Dendritic cell treated with granulocyte-macrophage colony-stimulating factor and Interleukin-4, amounts not matched to agents 40 ng/mL and 50 ng/mL, for 4 days (primary cell): ENCODE results near the gene PNLIPRP1.

Experiments
- H3K27ac Mint-ChIP-seq: one replicate; pipeline ENCODE4 v1.8.0; 2022; ENCODE audit warnings: mild to moderate bottlenecking, mixed read lengths
- H3K27me3 Mint-ChIP-seq: one replicate; pipeline ENCODE4 v1.8.0; 2022; ENCODE audit warnings: mild to moderate bottlenecking, mixed read lengths
- H3K36me3 Mint-ChIP-seq: one replicate; pipeline ENCODE4 v1.8.0; 2022; ENCODE audit warnings: low read depth, mixed read lengths
- H3K4me1 Mint-ChIP-seq: one replicate; pipeline ENCODE4 v1.8.0; 2022; ENCODE audit warnings: low read depth, mixed read lengths
- H3K4me3 Mint-ChIP-seq: one replicate; pipeline ENCODE4 v1.8.0; 2022; ENCODE audit warnings: mild to moderate bottlenecking, moderate library complexity, mixed read lengths
- H3K9me3 Mint-ChIP-seq: one replicate; pipeline ENCODE4 v1.8.0; 2022; ENCODE audit warnings: mixed read lengths
- intact Hi-C: fragments of 100-400 bp; cut with micrococcal nuclease; formaldehyde crosslinking; loops from one replicate; pipeline ENCODE4 v1.15.0; 2022

Gene PNLIPRP1

DNA sequence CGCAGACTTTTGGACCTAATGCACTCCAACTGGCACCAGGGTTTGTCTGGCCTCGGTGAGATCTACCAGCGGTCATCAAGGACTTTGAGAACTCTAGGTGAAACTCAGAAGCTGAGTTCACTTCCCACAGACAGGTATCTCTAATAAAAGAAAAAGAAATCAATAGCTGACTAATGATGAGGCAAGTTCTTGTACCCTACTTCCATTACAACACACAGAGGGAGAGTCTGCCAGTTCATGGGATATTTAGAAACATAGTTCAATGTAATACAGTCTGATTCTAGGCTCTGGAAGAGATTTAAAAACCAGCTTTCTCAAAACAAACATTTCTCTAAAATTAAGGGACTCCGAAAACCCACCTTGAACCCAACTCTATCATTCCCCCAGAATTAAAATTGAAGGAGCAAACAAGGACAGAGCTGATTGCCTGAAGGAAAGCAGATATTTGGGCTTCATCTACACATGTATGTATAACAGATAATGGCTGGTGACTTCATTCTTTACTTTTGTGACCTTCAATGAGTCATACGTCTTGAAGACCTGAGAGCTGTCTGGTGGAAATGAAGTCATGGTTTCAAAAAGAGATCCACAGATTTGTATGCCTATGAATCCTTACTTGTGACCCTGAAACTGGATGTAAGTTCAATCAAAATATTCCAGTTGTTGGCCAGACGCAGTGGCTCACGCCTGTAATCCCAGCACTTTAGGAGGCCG lies 2.7 kb upstream of the PNLIPRP1 start:
- H3K4me1 Mint-ChIP-seq = no peaks in the 10 kb centered on the region
- H3K36me3 Mint-ChIP-seq = no peaks in the 10 kb centered on the region
- H3K4me3 Mint-ChIP-seq = no peak overlapping the region
- intact Hi-C loops = no loop called here
- no peaks in the 10 kb centered on the region for H3K9me3 Mint-ChIP-seq
- no peaks in the 10 kb centered on the region for H3K27me3 Mint-ChIP-seq
- no peak overlapping the region for H3K27ac Mint-ChIP-seq

DNA sequence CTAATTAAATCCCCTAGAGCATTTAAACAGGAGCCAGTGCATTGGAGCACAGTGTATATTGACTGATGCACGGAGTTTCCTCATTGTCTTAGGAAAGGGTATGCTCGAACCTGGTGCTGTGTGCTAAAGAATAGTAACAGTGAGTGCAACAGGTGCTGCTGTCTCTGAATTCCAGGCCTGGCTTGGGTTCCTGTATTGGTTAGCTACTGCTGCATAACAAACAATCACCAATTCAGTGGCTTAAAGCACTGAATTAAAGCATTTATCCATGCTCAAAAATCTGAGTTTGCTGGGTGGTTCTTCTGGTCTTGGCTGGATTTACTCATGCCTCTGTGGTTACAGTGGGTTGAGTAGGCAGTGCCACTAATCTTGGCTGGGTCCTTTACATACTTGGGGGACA lies 1.8 kb upstream of the PNLIPRP1 start:
- intact Hi-C loops = no loop called here
- H3K9me3 Mint-ChIP-seq = no peaks in the 10 kb centered on the region
- no peak overlapping the region for H3K4me3 Mint-ChIP-seq
- H3K36me3 Mint-ChIP-seq = no peaks in the 10 kb centered on the region
- no peaks in the 10 kb centered on the region for H3K4me1 Mint-ChIP-seq
- no peak overlapping the region for H3K27ac Mint-ChIP-seq
- H3K27me3 Mint-ChIP-seq = no peaks in the 10 kb centered on the region

DNA sequence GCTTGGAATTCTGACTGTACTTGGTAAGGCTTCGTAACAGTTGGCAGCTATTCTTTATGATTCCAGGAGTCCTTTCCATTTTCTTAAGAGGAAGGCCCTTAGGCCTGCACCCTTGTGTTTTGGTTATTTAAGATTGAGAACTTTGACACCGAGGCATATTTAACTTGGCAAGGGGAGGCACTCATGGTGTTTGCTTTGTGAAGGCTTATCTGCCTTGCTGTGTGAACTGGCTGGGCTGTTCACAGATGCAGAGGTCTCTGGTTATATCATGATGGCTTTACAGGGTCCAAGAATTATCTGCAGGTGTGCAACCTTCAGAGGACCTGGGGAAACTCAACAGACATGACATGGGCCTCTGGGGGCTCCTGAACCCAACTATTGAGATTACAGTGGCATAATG lies 833 bp upstream of the PNLIPRP1 start:
- Mint-ChIP-seq H3K27ac (no peak overlapping the region), H3K4me3 (no peak overlapping the region)

DNA sequence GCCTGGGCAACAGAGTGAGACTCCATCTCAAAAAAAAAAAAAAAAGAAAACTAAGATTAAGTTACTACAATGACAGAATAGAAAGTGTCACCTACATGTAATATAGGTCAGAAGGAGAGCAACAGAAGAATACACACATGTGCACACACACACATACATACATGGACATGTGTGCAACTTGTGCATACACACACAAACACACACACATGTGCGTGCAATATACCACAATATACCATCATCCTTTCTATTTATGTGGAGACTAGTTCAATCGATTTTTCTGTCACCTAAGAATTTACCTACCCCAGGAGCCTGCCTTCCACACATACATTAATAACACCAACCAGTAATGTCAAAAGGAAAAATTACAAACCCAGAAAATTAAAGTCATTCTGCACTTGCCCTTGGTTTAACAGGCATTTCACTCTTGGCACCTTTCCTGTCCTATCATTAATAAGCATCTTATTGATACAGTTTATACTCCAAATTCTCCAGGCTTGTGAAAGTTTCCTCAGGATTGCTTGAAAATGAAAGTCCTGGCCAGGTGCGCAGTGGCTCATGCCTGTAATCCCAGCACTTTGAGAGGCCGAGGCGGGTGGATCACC lies 2.5 kb downstream of the PNLIPRP1 start:
- H3K4me1 Mint-ChIP-seq = no peaks in the 10 kb centered on the region
- H3K4me3 Mint-ChIP-seq = no peak overlapping the region
- intact Hi-C loops = no loop called here
- H3K9me3 Mint-ChIP-seq = no peaks in the 10 kb centered on the region
- no peaks in the 10 kb centered on the region for H3K27me3 Mint-ChIP-seq
- no peaks in the 10 kb centered on the region for H3K36me3 Mint-ChIP-seq
- H3K27ac Mint-ChIP-seq = no peak overlapping the region

More for the DNA sequence above, 833 bp upstream of the PNLIPRP1 start:
- no peaks in the 10 kb centered on the region for H3K27me3 Mint-ChIP-seq
- intact Hi-C loops = no loop called here
- H3K4me1 Mint-ChIP-seq = no peaks in the 10 kb centered on the region
- H3K9me3 Mint-ChIP-seq = no peaks in the 10 kb centered on the region
- no peaks in the 10 kb centered on the region for H3K36me3 Mint-ChIP-seq

DNA sequence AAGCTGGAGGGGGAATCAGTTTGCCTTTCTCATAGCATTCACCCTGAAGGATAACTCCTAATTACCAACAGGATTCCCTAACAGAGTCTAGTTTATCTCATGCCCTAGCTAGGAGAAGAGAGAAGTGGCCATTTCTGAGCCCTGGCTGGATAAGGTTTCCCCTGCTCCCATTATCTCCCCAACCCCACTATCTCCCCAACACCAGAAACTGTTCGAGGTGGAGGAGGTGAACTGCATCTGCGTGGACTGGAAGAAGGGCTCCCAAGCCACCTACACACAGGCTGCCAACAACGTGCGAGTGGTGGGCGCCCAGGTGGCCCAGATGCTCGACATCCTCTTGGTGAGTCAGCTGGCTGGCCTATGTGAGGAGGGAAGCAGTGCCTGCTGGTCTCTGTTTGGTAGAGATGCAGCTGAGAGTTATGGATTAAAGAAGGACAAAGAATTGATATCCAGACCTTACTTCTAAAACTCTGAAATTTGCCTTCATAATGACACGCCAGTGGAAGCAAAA lies 3.8 kb downstream of the PNLIPRP1 start:
- intact Hi-C loops = no loop called here
- H3K4me1 Mint-ChIP-seq = no peaks in the 10 kb centered on the region

DNA sequence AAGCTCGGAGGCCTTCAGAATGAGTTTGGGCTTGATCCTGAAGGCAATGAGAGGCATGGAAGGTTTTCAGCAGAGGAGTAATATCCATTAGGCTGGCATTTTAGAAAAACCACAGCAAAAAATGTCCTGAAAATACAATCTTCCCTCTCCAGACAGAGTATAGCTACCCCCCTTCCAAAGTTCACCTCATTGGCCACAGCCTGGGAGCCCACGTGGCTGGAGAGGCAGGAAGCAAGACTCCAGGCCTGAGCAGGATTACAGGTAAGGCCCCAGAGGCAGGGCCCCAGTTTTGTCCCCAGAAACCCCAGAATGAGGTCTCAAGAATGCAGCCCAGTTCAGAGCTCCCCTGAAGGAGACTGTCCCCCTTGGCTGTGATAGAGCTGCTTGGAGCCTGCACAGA lies 5.3 kb downstream of the PNLIPRP1 start:
- intact Hi-C loops = no loop called here

More for the DNA sequence above, 3.8 kb downstream of the PNLIPRP1 start:
- no peaks in the 10 kb centered on the region for H3K9me3 Mint-ChIP-seq
- no peak overlapping the region for H3K27ac Mint-ChIP-seq
- H3K36me3 Mint-ChIP-seq = no peaks in the 10 kb centered on the region
- no peaks in the 10 kb centered on the region for H3K27me3 Mint-ChIP-seq
- no peak overlapping the region for H3K4me3 Mint-ChIP-seq

DNA sequence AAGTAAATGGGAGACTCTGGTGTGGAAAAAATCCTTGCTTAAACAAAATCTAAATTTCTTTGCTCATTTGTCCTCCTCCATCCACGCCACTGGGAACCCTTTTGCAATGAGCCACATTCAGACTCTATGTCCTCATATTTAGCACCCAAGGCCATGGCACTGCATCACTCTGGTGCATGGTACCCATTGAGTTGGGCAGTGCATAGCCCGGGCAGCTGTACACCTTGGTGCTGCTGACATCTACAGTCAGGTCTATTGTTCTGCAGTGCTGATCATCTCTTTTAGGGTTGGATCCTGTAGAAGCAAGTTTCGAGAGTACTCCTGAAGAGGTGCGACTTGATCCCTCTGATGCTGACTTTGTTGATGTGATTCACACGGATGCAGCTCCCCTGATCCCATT lies 6.8 kb downstream of the PNLIPRP1 start:
- Mint-ChIP-seq H3K36me3 (no peaks in the 10 kb centered on the region), H3K4me3 (no peak overlapping the region), H3K27ac (no peak overlapping the region)

More for the DNA sequence above, 5.3 kb downstream of the PNLIPRP1 start:
- H3K36me3 Mint-ChIP-seq = no peaks in the 10 kb centered on the region
- H3K9me3 Mint-ChIP-seq = no peaks in the 10 kb centered on the region
- H3K27me3 Mint-ChIP-seq = no peaks in the 10 kb centered on the region
- no peak overlapping the region for H3K27ac Mint-ChIP-seq
- H3K4me3 Mint-ChIP-seq = no peak overlapping the region
- H3K4me1 Mint-ChIP-seq = no peaks in the 10 kb centered on the region

DNA sequence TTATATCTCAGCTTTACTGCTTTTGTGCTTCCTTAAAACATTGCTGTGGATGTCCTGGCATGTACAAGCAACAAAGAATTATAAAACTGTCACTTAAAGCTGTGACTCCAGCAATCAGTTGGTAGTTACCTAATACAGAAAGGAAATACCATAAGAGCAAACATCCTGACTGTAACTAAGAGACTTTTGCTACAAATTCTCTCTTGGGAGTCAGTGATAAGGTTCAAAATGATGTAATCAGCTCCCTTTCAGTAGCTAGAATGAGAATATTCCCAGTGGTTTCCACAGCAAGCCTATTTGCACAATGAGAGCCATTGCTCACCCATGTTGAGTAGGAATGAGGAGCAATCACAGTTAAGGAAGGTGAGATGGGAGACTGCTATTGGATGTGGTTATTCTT lies 7.6 kb downstream of the PNLIPRP1 start:
- intact Hi-C loops = no loop called here
- H3K4me1 Mint-ChIP-seq = no peaks in the 10 kb centered on the region
- H3K36me3 Mint-ChIP-seq = no peaks in the 10 kb centered on the region
- no peaks in the 10 kb centered on the region for H3K9me3 Mint-ChIP-seq
- no peak overlapping the region for H3K27ac Mint-ChIP-seq
- H3K4me3 Mint-ChIP-seq = no peak overlapping the region
- no peaks in the 10 kb centered on the region for H3K27me3 Mint-ChIP-seq

More for the DNA sequence above, 6.8 kb downstream of the PNLIPRP1 start:
- H3K9me3 Mint-ChIP-seq = no peaks in the 10 kb centered on the region
- intact Hi-C loops = no loop called here
- no peaks in the 10 kb centered on the region for H3K27me3 Mint-ChIP-seq
- H3K4me1 Mint-ChIP-seq = no peaks in the 10 kb centered on the region

DNA sequence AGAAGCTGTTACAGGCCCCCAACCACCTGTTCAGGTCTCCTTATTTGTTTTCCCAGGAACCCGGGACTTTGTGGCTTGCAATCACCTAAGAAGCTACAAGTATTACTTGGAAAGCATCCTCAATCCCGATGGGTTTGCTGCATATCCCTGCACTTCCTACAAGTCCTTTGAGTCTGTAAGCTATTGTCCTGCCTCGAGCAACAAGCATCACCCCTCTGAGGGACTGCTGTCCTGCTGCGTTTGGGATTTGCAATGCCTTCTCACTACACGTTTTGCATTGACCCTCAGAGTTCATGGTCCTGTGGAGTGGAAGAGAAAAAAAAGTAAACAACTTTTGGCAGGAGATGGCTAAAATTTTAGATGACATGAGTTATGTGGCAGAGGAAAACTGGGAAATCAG lies 9.2 kb downstream of the PNLIPRP1 start:
- H3K36me3 Mint-ChIP-seq = no peaks in the 10 kb centered on the region
- no peaks in the 10 kb centered on the region for H3K4me1 Mint-ChIP-seq
- H3K27ac Mint-ChIP-seq = no peak overlapping the region
- no peaks in the 10 kb centered on the region for H3K27me3 Mint-ChIP-seq
- H3K9me3 Mint-ChIP-seq = no peaks in the 10 kb centered on the region
- intact Hi-C loops = no loop called here
- no peak overlapping the region for H3K4me3 Mint-ChIP-seq

DNA sequence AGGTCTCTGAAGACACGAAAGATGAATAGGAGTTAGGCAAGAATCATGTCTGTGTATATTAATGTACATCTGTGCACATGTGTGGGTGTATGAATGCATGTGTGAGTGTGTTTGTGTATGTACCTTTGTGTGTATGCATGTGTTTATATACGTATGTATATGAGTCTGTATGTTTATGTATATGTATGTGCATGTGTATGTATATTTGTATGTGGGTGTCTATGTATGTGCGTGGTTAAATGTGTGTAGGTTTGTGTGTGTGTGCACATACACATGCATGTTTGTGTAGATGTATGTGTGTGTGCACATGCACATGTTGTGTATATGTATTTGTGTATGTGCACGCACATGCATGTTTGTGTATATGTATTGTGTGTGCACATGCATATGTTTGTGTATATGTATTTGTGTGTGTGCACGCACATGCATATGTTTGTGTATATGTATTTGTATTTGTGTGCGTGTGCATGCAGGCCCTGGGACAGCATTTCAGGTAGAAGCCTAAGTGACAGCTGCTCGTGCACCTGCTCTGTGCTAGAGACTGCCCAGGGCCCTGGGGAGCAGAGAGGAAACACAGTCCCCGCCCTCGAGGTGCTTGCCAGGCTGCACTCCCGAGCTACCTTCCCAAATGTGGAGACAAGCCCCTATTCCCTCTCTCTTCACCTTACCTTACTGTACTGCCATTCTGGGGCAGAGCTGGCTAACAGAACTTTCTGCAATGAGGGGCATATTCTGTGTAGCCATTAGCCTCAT lies 12.1 kb downstream of the PNLIPRP1 start:
- Mint-ChIP-seq H3K36me3 (no peaks in the 10 kb centered on the region), H3K9me3 (no peaks in the 10 kb centered on the region), H3K4me3 (no peak overlapping the region), H3K27me3 (no peaks in the 10 kb centered on the region), H3K4me1 (no peaks in the 10 kb centered on the region), H3K27ac (no peak overlapping the region)
- intact Hi-C loops = no loop called here

DNA sequence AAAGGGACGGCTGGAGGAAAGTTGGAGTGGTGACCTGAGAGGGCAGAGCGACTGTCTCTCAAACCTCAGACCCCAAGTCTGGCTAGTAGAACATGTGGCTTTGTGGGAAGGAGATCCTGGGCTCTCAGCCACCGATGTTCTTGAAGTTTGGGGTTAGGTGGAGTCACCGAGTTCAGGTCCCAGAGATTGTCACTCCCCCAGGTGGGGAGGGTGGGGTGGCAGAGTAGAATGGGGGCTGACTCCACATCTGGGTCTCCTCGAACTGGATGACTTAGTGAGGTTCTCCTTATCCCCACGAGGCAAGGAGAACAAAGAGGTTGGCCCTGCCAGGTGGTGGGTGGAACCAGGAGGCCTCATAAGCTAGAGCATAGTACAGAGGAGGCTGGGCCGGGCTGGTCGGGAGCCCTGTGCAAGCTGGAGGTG lies 15.3 kb downstream of the PNLIPRP1 start:
- Mint-ChIP-seq H3K27ac (no peak overlapping the region), H3K36me3 (no peaks in the 10 kb centered on the region), H3K4me1 (no peaks in the 10 kb centered on the region), H3K27me3 (peaks cover 22% of the 10 kb centered on the region), H3K4me3 (no peak overlapping the region), H3K9me3 (no peaks in the 10 kb centered on the region)
- intact Hi-C loops = no loop called here

DNA sequence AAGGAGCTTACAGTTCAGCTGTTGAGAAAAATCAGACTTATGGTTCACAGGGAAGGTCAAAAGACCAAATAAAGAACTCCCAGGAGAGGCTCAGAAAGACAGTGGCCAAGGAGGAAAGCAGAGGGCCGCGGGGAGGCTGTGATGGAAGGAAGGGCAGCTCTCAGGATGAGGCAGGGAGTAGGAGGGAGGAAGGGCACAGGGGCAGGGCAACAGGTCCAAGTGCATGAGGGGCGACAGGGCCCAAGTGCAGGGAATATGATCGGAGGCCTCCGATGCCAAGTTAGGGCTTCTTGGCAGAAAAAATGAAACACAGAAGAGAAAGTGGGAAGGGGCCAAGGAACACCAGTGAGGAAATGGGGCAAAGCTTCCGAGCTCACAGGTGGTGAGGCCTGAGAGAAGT lies 16.6 kb downstream of the PNLIPRP1 start:
- H3K36me3 Mint-ChIP-seq = no peaks in the 10 kb centered on the region
- intact Hi-C loops = no loop called here
- H3K4me3 Mint-ChIP-seq = no peak overlapping the region
- no peaks in the 10 kb centered on the region for H3K4me1 Mint-ChIP-seq
- peaks cover 22% of the 10 kb centered on the region for H3K27me3 Mint-ChIP-seq
- no peak overlapping the region for H3K27ac Mint-ChIP-seq
- H3K9me3 Mint-ChIP-seq = no peaks in the 10 kb centered on the region

DNA sequence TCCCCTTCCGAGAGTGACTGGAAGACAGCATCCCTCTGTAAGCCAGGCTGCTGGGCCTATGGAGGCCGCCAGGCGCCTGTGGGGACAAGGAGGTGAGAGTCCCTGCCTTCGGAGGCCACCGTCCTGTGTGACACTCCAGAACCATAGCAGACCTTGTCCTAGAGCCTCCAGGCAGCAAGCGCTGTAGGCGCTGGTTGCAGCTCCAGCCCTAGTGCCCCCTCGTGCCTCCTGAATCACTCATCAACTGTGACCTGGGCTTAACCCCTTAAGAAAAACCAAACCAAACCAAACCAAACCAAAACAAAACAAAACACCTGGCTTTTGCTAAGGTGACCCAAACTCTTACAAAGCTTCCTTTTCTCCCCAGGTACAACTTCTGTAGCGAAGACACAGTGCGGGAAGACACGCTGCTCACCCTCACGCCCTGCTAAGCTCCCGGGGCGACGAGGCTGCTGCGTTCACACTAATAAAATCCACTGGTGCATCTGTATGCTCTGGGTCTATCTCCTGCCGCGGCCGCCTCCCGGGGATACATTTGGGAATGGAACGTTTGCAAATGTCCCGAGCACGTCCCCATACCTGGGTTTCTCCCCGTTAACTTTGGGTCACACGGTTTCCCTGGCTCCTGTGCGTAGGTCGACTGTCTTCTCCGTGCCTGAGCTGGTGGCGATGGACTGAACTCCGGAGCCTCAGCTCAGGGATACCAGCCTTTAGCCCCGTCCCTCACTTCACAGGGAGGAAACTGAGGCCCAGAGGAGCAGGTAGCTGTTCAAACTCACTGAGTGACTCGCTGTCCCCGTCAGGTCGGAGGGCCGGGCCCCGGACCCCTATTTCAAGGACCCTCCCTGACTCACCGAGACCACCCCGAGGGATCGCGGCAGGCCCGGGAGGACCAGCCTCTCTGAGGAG lies 18.2 kb downstream of the PNLIPRP1 start:
- H3K4me3 Mint-ChIP-seq = no peak overlapping the region
- peaks cover 22% of the 10 kb centered on the region for H3K27me3 Mint-ChIP-seq
- intact Hi-C loops = no loop called here

More for the DNA sequence above, 18.2 kb downstream of the PNLIPRP1 start:
- no peaks in the 10 kb centered on the region for H3K4me1 Mint-ChIP-seq
- no peak overlapping the region for H3K27ac Mint-ChIP-seq
- no peaks in the 10 kb centered on the region for H3K9me3 Mint-ChIP-seq
- H3K36me3 Mint-ChIP-seq = no peaks in the 10 kb centered on the region
